Measurements from ENCODE around the gene WIPF3.

Gene WIPF3

GRCh38 chr7:29809533-29810155 lies 3.3 kb downstream of the WIPF3 start:
- DNase-seq, result no peak

- DNase-seq, result no peak
These were observed 4.0 kb downstream of the WIPF3 start for GRCh38 chr7:29810297-29810696.

GRCh38 chr7:29810813-29811482 lies 4.6 kb downstream of the WIPF3 start:
- no peak for DNase-seq

- DNase-seq, result no peak
These were observed 5.3 kb downstream of the WIPF3 start for GRCh38 chr7:29811586-29811985.

- no peak for DNase-seq
These were observed 6.0 kb downstream of the WIPF3 start for GRCh38 chr7:29812185-29812876.

- no peak for DNase-seq
These were observed 9.1 kb downstream of the WIPF3 start for GRCh38 chr7:29815181-29816105.

- no peak for DNase-seq
These were observed 12.0 kb downstream of the WIPF3 start for GRCh38 chr7:29818308-29818707.

- DNase-seq, result peak; percentile 9
These were observed 19.6 kb downstream of the WIPF3 start for GRCh38 chr7:29825775-29826529.

- no peak for DNase-seq
These were observed 20.2 kb downstream of the WIPF3 start for GRCh38 chr7:29826530-29826822.

GRCh38 chr7:29826904-29827303 lies 20.6 kb downstream of the WIPF3 start:
- no peak for DNase-seq

- DNase-seq, result no peak
These were observed 25.4 kb downstream of the WIPF3 start for GRCh38 chr7:29831705-29832104.

GRCh38 chr7:29833929-29834328 lies 27.6 kb downstream of the WIPF3 start:
- DNase-seq, result no peak

- DNase-seq, result no peak
These were observed 29.4 kb downstream of the WIPF3 start for GRCh38 chr7:29835718-29836117.

- no peak for DNase-seq
These were observed 33.0 kb downstream of the WIPF3 start for GRCh38 chr7:29839302-29839701.

- no peak for DNase-seq
These were observed 33.6 kb downstream of the WIPF3 start for GRCh38 chr7:29839921-29840320.

GRCh38 chr7:29840701-29841100 lies 34.4 kb downstream of the WIPF3 start:
- no peak for DNase-seq

GRCh38 chr7:29841926-29842701 lies 35.8 kb downstream of the WIPF3 start:
- no peak for DNase-seq

- DNase-seq, result no peak
These were observed 36.8 kb downstream of the WIPF3 start for GRCh38 chr7:29843093-29843492.

GRCh38 chr7:29843726-29844125 lies 37.4 kb downstream of the WIPF3 start:
- DNase-seq, result no peak

- DNase-seq, result no peak
These were observed 38.3 kb downstream of the WIPF3 start for GRCh38 chr7:29844559-29844958.

- no peak for DNase-seq
These were observed 41.2 kb downstream of the WIPF3 start for GRCh38 chr7:29847496-29847895.

- no peak for DNase-seq
These were observed 41.6 kb downstream of the WIPF3 start for GRCh38 chr7:29847916-29848315.

Data from NCI-H526 treated with DMSO at 0.1 percent for 48 hours (cell line).